Measurements from ENCODE around the gene BATF2.

DNA sequence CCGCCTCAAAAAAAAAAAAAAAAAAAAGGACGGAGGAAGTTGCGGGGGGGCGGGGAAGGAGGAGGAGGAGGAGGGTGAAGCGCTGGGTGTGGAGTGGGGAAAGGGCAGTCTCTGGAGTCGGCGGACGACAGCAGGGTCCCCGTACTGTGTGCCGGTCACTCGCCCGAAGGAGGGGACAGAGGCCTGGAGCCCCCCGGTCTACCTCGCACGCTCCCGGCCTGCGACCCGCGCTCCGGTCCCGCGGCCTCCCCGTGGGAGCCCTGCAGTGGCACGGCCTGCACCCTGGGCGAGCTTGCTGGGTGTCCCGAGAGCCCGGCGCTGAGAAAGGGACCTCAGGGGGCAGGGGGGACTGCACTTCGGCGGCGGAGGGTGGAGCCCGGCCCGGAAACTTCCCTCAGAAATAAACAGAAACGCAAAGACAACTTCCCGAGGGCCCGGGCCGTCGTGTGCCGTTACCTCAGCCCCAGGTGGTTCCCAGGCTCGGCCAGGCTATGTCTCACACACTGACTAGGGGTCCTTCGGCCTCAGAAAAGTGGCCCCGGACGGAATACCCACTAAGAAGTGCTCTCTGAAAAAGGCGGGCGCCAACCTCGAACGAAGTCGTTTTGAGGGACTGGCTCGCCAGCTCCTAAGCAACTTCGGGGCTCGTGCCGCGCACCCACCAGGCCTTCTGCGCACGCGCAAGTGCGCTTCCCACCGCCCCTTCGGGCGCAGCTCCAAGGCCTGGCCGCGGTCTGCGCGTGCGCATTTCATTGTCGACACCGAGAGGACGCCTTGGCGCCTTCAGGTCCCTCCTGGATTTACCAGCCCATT, 25.1 kb downstream of the BATF2 start, which contains the start of gene MAJIN:
- TF ChIP-seq, protein P1, sequence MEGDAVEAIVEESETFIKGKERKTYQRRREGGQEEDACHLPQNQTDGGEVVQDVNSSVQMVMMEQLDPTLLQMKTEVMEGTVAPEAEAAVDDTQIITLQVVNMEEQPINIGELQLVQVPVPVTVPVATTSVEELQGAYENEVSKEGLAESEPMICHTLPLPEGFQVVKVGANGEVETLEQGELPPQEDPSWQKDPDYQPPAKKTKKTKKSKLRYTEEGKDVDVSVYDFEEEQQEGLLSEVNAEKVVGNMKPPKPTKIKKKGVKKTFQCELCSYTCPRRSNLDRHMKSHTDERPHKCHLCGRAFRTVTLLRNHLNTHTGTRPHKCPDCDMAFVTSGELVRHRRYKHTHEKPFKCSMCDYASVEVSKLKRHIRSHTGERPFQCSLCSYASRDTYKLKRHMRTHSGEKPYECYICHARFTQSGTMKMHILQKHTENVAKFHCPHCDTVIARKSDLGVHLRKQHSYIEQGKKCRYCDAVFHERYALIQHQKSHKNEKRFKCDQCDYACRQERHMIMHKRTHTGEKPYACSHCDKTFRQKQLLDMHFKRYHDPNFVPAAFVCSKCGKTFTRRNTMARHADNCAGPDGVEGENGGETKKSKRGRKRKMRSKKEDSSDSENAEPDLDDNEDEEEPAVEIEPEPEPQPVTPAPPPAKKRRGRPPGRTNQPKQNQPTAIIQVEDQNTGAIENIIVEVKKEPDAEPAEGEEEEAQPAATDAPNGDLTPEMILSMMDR (IDR thresholded peaks at IDR 0.05): no peak
- no peak for TF ChIP-seq POLR2A (IDR thresholded peaks at IDR 0.05)
